Gastroesophageal sphincter (tissue), 4 donors: ENCODE results near the gene GPR84. TPM values are rescaled to one million over a fixed set of nuclear protein-coding genes. Genes with fewer than 3 reads are reported as not detected.

ENCODE experiments used
- ATAC-seq: fragments of 150-250 bp; one replicate; pipeline ENCODE4 v1.9.1; 2016; ENCODE audit warnings: mild to moderate bottlenecking, moderate library complexity
- H3K27ac ChIP-seq, 4 donors: fragments of 200-600 bp; sonication (generic) in 3 of 4; 1 replicate in 3 of 4; 2 replicates in 1 of 4; pipeline ENCODE4 v1.5.1; 2016 to 2019
- H3K27me3 ChIP-seq: fragments of 200-600 bp; sonication (generic); one replicate; pipeline ENCODE4 v1.5.1; 2019
- H3K36me3 ChIP-seq, 2 donors: fragments of 200-600 bp; sonication (generic); one replicate each; pipeline ENCODE4 v1.5.1; 2019; ENCODE audit warnings: control low read depth in 1 of 2
- H3K4me1 ChIP-seq, 3 donors: fragments of 200-600 bp; sonication (generic); 1 replicate in 2 of 3; 2 replicates in 1 of 3; pipeline ENCODE4 v1.5.1; 2016 to 2019; ENCODE audit warnings: control low read depth in 2 of 3
- H3K4me3 ChIP-seq, 2 donors: fragments of 200-600 bp; sonication (generic); one replicate each; pipeline ENCODE4 v1.5.1; 2019; ENCODE audit warnings: mild to moderate bottlenecking in 1 of 2, moderate library complexity in 1 of 2
- H3K9me3 ChIP-seq, 3 donors: fragments of 200-600 bp; sonication (generic); one replicate each; pipeline ENCODE4 v1.5.1; 2017 to 2019; ENCODE audit warnings: control low read depth in 2 of 3
- EP300 ChIP-seq: sonication (generic); formaldehyde crosslinking; IDR thresholded peaks from one replicate; pipeline ENCODE4 v1.6.1; 2017; ENCODE audit warnings: antibody characterized with exemption, mild to moderate bottlenecking
- POLR2A ChIP-seq, 2 donors: fragments of 450-650 bp; IDR thresholded peaks; one replicate each; pipeline ENCODE4 v1.6.1; 2017; ENCODE audit warnings: antibody characterized with exemption in 2 of 2, mild to moderate bottlenecking in 2 of 2, moderate library complexity in 1 of 2
- POLR2AphosphoS5 ChIP-seq: sonication (generic); formaldehyde crosslinking; IDR thresholded peaks from one replicate; pipeline ENCODE4 v1.6.1; 2017; ENCODE audit warnings: antibody characterized with exemption
- WGBS, 2 donors: methylation state at CpG; one replicate each; pipeline ENCODE4 v1.1.5; 2018; ENCODE audit warnings: low coverage in 1 of 2; 5-methylcytosine and 5-hydroxymethylcytosine counted together
- total RNA-seq, 4 donors: library from RNA; depleted of rRNA; stranded (reverse); fragments of >200 nt; gene quantifications; one replicate each; pipeline ENCODE4 v1.1.0, GENCODE V29; 2016
- TF ChIP-seq, protein P1 (sequence below), 4 experiments: fragments of 200-600 bp in 2 of 4; fragments of 450-650 bp in 2 of 4; sonication (generic) in 1 of 4; IDR thresholded peaks; one replicate each; pipeline ENCODE4 v1.5.1; 2017 to 2019; ENCODE audit warnings: antibody characterized with exemption in 4 of 4, mild to moderate bottlenecking in 2 of 4, moderate library complexity in 2 of 4

GPR84 gene
- total RNA-seq, 4 donors from 2014 or later, result 0.54 TPM; not detected in 3

DNA sequence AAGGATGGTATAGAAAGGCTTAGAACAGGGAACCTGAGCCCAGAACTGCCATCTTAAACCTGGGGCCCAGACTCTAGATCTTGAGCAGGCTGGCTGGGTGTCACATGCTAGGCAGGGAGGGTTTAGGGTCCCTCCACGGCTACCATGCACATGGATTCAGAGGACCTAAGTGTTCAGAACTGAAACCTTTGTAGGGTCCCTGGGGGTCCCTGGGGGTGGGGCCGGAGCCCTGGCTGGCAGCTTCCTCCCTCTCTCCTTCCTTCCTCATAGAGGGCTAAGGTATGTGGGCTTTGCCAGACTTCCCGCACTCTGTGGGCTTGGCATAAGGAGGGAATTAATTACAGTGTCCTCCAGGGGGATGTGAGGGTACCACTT lies 24.8 kb upstream of the GPR84 start:
- TF ChIP-seq EP300 (no peak), POLR2A (IDR thresholded peaks at IDR 0.05) (no peak)
- no peaks in the 10 kb centered on the region for H3K27me3 ChIP-seq
- H3K27ac ChIP-seq, result no peak overlapping the region
- peaks cover 0 to 10% of the 10 kb centered on the region in 2 donors for H3K36me3 ChIP-seq
- no peaks in the 10 kb centered on the region for H3K9me3 ChIP-seq
- no peak overlapping the region for H3K4me3 ChIP-seq
- ATAC-seq, result no peak
- WGBS, 2 donors, result 100% methylated on average over 1 of the region's 3 CpGs; no CpG with 5 or more reads in 1 of the 2 donors
- peaks cover 0 to 45% (median 10%) of the 10 kb centered on the region in 3 donors for H3K4me1 ChIP-seq

DNA sequence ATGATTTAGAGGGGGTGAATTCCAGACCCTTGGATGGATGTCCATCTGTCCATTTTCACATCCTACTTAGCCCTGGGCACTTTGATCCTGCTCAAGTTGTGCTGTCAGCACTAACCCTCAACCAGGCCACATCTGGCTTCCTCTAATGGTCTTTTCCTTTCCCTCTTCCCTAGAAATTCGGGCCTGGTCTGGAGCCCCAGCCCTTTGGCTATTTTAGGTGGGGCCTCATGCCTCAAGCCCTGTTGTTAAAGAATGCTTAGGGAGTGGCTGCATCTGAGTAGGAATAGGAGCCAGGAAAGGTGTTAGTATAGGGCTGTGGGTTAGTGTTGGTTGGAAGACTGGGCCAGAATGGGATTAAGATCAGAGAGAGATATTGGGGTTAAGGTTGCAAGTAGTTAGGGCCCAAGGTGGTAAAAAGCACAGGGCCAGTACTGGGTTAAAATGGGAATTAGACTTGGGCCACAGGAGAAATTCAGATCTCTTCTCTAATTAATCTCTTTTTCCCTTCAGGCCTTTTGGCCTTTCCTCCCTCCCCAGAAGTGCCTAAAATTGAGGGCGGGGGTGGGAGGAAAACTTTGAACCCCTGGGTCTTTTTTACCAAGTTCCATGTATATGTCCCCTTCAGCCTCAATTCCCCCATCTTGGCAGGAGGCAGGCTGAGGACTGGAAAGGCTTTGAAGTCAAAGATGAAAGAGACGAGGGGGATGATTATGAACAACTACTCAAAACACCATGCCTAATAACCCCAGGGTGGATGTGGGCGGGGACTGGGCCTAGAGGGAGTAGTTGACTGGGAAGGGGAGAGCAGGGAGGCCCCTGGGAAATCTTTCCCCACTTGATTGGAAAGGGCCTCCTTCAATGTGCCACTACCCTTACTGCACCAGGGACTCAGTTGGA lies 24.2 kb upstream of the GPR84 start:
- H3K4me3 ChIP-seq, result no peak overlapping the region
- WGBS, 2 donors, result 0 to 76% methylated on average over 1 to 2 of the region's 4 CpGs
- H3K9me3 ChIP-seq, result no peaks in the 10 kb centered on the region
- peaks cover 0 to 3% of the 10 kb centered on the region in 2 donors for H3K36me3 ChIP-seq
- TF ChIP-seq POLR2A (IDR thresholded peaks at IDR 0.05) (no peak), POLR2AphosphoS5 (no peak), EP300 (no peak)
- TF ChIP-seq, protein P1, sequence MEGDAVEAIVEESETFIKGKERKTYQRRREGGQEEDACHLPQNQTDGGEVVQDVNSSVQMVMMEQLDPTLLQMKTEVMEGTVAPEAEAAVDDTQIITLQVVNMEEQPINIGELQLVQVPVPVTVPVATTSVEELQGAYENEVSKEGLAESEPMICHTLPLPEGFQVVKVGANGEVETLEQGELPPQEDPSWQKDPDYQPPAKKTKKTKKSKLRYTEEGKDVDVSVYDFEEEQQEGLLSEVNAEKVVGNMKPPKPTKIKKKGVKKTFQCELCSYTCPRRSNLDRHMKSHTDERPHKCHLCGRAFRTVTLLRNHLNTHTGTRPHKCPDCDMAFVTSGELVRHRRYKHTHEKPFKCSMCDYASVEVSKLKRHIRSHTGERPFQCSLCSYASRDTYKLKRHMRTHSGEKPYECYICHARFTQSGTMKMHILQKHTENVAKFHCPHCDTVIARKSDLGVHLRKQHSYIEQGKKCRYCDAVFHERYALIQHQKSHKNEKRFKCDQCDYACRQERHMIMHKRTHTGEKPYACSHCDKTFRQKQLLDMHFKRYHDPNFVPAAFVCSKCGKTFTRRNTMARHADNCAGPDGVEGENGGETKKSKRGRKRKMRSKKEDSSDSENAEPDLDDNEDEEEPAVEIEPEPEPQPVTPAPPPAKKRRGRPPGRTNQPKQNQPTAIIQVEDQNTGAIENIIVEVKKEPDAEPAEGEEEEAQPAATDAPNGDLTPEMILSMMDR (IDR thresholded peaks at IDR 0.05), result no peak
- H3K27ac ChIP-seq, result no peak overlapping the region
- H3K4me1 ChIP-seq, result peaks cover 0 to 45% (median 10%) of the 10 kb centered on the region in 3 donors
- ATAC-seq, result no peak
- H3K27me3 ChIP-seq, result no peaks in the 10 kb centered on the region

DNA sequence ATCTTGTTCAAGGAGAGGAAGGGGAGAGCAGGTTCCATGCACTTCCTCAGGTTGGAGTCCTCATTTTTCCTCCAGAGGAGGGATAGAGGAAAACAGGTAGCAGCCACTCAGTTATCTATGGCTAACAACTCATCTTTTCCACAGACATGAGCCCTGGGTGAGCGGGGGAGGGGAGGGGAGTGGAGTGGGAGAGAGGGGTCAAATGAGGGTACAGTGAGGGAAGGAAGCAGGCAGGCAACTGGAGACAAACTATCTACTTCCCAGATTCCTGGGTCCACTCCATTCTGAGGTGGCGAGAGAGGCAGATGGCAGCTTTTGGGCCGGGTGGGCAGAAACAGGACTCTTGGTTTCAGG lies 22.8 kb upstream of the GPR84 start:
- Histone ChIP-seq H3K4me3 (no peak overlapping the region), H3K4me1 (peaks cover 0 to 39% (median 10%) of the 10 kb centered on the region in 3 donors), H3K27ac (no peak overlapping the region), H3K27me3 (no peaks in the 10 kb centered on the region), H3K36me3 (no peaks in the 10 kb centered on the region), H3K9me3 (no peaks in the 10 kb centered on the region)
- TF ChIP-seq POLR2AphosphoS5, result no peak
- no peak for TF ChIP-seq EP300
- TF ChIP-seq POLR2A (IDR thresholded peaks at IDR 0.05), result no peak
- TF ChIP-seq, protein P1 (IDR thresholded peaks at IDR 0.05), result no peak
- no peak for ATAC-seq
- WGBS, 2 donors, result 100% methylated on average over 3 of the region's 3 CpGs; no CpG with 5 or more reads in 1 of the 2 donors

- ATAC-seq, result no peak
- H3K4me3 ChIP-seq, result no peak overlapping the region
- H3K36me3 ChIP-seq, result no peaks in the 10 kb centered on the region
- TF ChIP-seq POLR2A (IDR thresholded peaks at IDR 0.05) (no peak), EP300 (no peak), POLR2AphosphoS5 (no peak)
- TF ChIP-seq, protein P1 (IDR thresholded peaks at IDR 0.05), result no peak
- no peaks in the 10 kb centered on the region for H3K27me3 ChIP-seq
- H3K9me3 ChIP-seq, result no peaks in the 10 kb centered on the region
- no peak overlapping the region for H3K27ac ChIP-seq
- peaks cover 0 to 34% (median 6%) of the 10 kb centered on the region in 3 donors for H3K4me1 ChIP-seq
- WGBS, 2 donors, result 79 to 100% methylated on average over 2 of the region's 3 CpGs
These were observed 22.3 kb upstream of the GPR84 start for GRCh38 chr12:54386403-54387113.

DNA sequence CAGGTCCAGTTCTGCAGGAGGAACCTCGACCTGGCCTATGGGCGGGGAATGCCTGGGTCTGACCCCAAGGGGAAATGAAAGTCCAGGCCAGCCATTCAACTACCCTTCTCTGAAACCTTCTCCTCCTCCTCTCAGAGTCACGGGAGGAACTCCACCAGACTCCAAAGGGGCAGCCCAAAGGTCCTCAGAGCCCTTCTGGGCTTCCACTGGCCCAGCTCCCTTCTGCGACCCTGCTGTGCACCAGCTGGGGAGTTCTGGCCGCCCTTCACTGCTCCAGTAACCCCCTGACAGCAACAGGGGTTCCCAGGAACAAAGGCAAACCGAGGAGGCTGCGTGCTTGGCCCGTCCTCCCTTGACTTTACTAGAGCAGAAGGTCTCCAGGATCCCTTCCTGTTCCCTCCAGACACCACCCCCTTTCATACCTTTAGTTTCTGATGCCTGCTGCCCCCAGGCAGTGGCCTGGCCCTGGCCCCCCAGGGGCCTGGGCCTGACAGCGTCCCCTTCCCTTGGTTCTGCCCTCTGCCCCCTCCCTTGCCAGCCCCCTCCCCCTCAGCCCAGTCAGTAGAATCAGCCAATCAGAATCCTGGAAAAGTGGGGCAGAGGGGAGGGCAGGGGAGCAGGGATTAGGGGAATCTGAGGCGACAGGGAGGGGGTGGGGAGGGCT lies 21.1 kb upstream of the GPR84 start:
- WGBS, 2 donors, result 58 to 69% methylated on average over 3 of the region's 10 CpGs
- H3K27ac ChIP-seq, result peak overlapping the region in 3 of 4 donors; percentile 15 to 48 (median 31)
- no peak for ATAC-seq
- H3K27me3 ChIP-seq, result no peaks in the 10 kb centered on the region
- no peaks in the 10 kb centered on the region for H3K9me3 ChIP-seq
- no peaks in the 10 kb centered on the region for H3K36me3 ChIP-seq
- H3K4me3 ChIP-seq, result peak overlapping the region in 1 of 2 donors; percentile 14
- peaks cover 0 to 23% (median 5%) of the 10 kb centered on the region in 3 donors for H3K4me1 ChIP-seq
- TF ChIP-seq, protein P1 (IDR thresholded peaks at IDR 0.05), result no peak
- TF ChIP-seq POLR2A (IDR thresholded peaks at IDR 0.05) (no peak), POLR2AphosphoS5 (no peak), EP300 (no peak)
